DMS79 treated with DMSO at 0.1 percent for 48 hours (cell line): ENCODE results near the gene CYGB.

Experiments
- DNase-seq: peaks from one replicate; lab custom pipeline; 2025; lab: John Stamatoyannopoulos, UW

CYGB gene

GRCh38 chr17:76478730-76479514 is 58.6 kb downstream of the CYGB start:
- no peak for DNase-seq

GRCh38 chr17:76478097-76478496 is 59.4 kb downstream of the CYGB start:
- DNase-seq = no peak

GRCh38 chr17:76477576-76477975 is 59.9 kb downstream of the CYGB start:
- DNase-seq = no peak
